ENCODE measurements around the gene TRAF3.

TRAF3 gene

GRCh38 chr14:102911541-102911951, 134.3 kb downstream of the TRAF3 start:
- no peak for FAIRE-seq

DNA sequence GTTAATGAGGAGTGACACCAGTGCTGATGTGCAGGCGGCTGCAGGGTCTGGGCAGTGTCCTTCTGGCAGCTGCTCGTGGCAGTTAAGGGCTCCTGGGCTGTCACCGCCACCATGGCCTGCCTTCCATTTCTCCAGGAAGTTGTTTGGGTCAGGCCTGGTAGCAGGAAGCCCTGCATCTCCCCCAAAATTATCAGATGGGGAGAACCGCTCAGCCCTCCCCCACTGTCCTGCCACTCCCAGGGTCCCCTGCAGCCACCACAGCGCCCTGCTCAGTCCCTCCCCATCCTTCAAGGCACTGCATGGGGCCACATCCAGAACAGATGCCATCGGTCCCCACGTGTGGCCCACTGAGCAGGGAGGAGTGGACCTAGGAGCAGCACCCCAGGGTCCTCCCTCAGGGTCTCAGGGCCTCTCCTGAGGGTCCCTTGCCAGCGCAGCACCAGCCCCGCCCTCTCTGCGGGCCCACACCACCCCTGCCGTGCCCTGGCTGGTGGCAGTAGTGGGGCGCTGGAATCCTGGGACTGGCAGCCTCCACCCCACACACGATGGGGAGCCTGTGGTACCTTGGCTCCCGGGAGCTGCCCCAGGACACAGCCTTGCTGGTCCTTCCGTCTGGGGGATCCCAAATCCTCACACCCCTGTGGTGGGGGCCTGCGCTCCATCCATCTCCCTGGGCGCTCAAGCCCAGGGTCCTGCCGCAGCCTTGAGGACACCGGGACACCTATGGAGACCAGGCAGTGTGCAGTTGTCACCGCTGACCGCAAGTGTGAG, 134.9 kb downstream of the TRAF3 start:
- no peak for FAIRE-seq

DNA sequence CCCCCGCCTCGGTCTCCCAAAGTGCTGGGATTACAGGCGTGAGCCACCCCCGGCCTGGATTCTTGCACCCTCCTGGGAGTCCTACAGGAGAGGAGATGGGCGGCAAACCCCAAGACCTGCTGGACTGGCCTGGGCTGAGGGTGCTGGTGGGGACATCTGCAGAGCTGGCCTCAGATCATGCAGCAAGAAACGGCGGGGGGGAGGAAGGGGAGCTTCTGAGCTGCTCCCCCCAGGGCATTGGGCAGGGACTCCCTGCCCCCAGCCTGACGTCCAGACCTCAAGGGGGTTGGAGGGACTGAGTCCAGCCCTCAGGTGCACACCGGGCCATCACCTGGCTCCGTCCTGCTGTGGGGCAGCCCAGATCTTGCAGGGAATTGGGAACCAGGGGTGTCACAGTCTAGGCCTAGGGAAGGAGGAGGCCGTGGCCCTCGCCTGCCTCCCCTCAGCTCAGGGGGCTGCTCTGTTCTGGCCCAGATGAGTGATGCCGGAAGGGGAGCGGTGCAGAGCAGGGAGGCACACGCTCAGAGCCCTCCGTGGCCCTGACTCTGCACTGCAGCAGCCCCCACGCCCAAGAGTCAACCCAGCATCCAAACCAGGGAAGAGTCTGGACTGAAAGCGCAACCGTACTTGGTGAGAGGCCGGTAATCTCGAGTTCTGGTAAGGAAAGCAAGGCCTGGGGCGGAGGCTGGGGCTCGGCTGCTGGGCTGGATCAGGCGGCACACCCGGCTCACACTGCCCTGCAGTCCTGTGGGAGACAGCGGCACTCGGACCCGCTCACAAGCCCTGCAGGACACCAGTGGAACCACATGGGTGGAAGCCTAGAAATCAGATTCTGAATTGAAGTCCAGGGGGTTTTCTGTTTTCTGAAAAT, 136.3 kb downstream of the TRAF3 start:
- FAIRE-seq = no peak

DNA sequence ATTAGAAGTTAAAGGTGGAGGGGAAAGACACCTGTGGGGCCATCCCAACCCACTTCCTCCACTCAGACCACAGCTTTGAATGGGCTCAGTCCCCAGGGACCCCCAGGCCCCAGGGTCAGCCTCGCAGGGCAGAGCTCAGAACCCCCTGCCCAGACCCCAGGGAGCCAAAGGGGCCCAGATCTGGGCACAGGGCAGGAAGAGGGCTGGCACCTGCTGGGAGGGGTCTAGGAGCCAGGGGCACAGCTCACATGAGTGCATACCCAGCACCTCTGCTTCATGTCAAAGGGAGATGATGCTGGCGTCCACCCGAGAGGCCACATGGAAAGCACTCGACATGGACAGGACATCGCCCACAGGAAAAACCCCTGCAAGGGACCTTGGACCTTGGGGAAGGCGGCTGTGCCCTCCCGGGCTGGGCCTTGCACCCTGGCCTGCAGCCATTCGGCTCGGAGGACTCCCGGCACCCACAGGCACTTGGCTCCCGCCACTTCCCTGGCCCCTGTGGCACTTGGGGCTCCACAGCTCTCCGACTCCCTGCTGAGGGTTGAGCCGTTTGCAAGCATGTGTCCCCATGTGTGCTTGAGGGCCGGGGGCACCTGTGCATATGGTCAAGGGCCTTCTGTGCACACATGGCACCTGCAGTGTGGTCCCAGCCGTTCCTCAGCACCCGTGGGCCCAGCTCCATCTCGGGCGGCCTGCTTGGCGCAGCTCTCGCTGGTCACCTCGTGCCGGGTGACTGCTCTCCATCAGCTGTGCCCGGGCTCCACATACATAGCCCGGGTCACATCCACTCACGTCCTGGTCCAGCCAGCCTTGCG, 137.4 kb downstream of the TRAF3 start:
- FAIRE-seq = no peak

DNA sequence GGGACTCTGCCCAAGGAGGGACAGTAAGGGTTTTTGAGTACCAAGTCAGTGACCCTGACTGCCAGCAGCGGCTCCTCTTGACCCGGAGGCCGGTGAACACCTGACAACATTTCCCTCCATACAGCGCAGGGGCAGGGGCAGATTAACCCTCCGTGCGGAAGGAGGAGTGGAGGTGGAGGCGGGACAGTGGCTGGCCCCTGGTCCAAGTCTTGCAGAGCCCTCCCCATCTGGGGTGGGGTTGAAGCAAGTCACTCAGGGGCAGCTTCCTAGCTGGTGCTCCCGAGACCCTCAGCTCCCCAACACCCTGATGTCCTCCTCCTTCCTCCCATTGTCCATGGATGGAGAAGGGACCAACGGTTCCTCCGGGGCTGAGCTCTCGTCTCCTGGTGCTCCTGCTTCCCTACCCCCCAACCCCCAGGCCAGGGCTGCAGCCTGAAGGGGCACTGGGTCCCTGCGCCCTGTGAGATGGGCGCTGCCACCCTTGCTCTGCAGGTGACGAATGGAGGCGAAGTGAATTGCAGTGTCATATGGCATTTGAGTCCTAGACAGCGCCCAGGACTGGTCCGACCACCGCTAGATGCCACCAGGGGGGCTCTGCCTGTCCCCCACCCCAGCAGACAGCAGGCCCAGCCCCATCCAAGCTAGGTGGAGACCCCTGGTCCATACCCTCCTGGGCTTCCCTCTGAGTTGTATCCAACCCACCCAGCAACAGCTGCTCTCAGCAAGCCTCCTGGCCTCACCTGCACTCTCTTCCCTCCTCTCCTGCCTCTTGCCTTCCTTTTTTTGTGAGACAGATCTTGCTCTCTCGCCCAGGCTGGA, 138.3 kb downstream of the TRAF3 start:
- FAIRE-seq = no peak

GRCh38 chr14:102916347-102917055, 139.3 kb downstream of the TRAF3 start:
- no peak for FAIRE-seq

DNA sequence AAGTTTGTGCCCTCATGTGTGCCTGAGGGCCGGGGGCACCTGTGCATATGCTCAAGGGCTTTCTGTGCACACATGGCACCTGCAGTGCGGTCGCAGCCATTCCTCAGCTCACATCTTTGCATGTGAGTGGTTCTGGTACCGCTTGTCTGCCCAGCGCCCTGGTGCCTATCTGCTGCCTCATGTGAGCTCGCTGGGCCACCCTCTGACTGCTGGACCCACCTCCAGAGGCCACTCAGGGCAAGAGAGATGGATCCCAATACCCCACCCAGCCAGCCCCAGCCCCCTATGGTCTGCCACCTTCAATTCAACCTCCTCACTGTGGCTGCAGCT, 139.8 kb downstream of the TRAF3 start:
- no peak for FAIRE-seq

DNA sequence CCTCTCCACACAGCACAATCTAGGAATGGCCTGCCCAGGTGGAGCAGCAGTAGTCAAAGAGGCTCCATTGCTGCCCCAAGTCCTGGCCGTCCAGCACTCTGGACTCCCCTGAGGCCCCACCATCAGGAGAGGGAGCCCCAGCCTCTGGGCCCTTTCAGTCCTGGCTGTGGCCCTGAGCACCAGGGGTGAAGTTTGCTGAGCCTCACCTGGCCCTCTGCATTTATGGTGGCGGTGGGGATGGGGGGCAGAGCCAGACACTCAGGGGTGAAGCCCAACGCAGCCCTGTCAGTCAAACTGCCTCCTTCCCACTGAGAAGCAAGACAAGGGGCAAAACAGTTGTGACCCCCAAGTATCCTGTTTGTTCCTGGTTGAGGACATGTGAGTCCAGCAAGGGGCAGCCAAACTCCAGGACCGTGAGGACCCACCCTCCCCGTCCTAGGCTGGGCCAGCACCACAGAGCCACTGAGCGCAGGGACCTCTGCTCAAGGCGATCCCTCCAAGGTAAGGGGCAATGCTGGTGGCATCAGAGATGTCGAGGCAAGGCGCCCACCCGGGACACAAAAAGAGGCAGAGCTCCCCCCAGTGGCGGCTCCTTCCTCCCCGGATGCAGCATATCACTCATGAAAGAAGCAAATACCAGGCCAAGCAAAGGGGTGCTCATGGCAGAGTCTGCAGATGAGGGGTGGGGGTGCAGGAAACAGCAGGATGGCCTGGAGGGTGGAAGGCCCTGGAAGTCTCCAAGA, 140.4 kb downstream of the TRAF3 start:
- no peak for FAIRE-seq

GRCh38 chr14:102918438-102918837, 141.2 kb downstream of the TRAF3 start:
- no peak for FAIRE-seq

GRCh38 chr14:102920273-102920997, 143.2 kb downstream of the TRAF3 start:
- no peak for FAIRE-seq

- no peak for FAIRE-seq
Observed at GRCh38 chr14:102920998-102921304, 143.7 kb downstream of the TRAF3 start.

DNA sequence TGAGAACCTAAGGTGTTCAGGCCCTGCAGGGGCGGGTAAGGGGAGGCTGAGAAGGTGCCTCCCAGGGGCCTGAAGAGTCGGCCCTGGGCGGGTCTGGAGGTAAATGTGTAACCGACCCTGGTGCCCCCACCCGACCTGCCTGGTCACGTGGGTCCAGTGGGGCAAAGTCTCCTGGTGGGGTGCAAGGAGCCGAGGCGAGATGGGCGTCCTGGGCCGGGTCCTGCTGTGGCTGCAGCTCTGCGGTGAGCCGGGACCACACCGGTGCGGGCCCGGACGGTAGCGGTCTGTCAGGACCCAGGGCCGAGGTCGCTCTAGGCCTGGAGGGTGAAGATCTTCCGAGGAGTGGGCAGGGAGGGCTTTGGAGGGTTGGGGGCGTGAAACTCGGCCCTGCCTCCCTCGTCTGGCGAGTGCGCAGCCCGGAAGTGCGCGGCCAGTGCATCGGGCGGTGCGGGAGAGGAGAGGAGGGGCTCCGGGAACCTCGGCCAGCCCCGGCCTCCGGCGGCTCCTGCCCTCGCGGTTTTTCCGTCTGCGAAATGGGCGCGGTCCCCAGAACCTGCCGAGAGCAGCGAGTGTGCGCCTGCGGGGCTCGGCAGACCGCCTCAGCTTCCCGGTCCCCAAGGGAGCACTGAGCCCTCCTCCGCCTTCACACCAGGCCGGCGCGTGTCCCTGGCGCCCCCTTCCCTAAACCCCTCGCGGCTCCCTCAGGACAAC, 145.4 kb downstream of the TRAF3 start, which contains the start of gene AMN:
TSS of gene AMN (plus strand) at position 174 of the 711 bp plus-strand sequence. CDS start at position 200, 26 bp downstream.
- FAIRE-seq = no peak

DNA sequence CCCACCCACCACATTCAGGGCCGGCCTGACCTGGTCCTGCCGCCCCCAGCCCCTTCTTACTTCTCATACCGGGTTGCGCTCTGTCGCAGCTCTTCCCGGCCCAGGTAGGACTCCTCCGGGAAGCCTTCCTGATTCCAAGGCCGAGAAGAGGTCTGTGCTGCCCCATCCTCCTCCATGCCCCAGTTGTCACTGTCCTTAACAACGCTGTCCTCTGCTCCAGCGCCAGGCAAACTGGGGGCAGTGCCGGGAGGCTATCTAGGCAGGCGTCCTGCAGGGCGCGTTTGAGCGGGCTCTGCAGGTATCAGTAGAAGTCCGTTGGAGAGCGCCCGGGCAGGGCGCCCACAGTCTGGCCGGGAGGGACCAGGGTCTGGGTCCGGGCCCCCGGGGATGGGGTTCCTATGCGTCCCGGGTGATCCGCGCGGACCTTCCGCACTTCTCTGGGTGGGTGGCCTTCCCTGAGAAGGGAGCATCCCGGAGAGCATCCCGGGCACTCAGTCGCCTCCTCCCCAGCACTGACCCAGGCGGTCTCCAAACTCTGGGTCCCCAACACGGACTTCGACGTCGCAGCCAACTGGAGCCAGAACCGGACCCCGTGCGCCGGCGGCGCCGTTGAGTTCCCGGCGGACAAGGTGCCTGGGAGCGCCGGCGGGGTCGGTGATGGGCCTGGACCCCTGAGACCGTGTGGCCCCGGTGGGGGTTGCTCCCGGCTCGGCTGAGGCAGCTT, 146.1 kb downstream of the TRAF3 start:
- FAIRE-seq = no peak

DNA sequence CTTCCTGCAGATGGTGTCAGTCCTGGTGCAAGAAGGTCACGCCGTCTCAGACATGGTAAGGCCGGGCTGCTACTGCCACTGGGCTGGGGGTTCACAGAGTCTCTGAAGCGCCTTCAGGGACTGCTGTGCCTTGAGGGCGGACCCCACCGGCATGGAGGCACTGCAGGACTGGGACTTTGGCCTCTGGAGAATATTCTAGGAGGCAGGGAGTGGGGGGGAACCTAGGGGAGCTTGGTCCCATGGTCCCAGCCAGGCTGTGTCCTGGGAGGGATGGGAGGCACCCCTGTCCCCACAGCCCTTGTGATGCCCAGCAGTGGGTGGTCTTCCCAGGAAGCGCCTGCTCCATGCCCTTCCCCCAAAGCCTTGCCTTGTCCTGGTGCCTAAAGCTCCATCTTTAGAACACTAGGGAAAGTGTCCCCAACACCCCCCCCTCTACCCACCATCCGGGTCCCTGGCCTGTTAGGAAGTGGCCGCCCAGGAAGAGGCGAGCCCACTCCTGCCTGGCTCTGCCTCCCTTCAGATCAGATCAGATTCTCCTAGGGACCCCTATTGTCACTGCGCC, 146.8 kb downstream of the TRAF3 start:
- FAIRE-seq = no peak

DNA sequence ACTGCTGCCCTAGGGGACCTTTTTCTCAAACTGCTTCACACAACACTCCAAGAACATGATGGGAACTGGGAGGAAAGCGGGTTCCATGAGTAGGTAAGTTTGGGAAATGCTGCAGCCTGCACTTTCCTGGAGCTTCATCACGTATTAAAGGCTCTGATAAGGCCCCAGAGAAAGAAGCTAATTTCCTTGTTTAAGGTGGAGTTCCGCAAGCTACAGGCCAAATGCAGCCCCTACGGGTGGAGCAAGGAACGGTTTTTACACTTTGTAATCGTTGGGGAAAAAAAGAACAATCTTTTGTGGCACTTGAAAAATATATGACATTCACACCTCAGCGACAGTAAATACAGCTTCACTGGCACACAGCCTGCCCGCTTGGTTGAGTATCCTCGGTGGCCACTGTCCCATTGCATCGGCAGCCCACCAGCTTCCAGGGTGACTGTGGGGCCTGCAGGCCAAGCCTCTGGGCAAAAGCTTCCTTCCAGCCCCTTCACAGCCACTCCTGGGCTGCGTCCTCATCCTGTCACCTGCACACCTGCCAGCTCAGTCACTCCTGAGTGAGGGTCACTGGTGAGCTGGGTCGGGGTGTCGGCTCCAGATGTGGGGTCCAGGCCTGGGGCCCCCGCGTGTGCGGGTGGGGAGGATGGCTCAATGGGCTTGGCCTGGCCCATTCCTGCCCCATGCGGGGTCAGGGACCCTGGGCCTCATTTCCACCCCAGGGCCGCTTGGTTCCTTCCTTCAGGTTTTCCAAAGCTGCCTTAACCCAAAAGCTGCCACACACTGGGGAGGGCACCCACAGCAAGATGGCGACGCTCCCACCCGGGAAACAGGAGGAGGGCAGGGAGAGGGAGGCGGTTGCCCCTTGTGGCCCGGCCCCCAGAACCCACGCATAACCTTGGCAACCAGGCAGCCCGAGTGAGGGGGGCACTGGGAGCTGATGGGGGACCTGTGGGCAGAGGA, 147.7 kb downstream of the TRAF3 start:
- FAIRE-seq = no peak

DNA sequence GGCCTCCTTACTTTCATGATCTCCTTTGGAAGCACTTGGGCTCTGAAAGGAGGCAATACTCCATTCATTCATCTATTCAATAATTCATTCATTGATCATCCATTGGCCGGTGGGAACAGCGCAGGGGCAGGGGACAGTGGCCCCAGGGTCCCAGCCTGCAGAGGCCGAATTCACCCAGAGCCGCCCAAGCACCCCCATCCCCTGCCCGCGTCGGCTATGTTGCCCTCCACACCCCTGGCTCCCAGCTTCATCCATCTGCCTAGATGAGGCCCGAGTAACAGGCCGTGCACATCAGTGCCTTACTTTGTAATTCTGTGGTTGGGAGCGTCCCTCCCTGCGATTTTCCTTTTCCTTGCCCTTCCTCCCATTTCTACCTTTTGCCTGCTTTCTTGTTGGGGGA, 148.4 kb downstream of the TRAF3 start:
- FAIRE-seq = no peak

DNA sequence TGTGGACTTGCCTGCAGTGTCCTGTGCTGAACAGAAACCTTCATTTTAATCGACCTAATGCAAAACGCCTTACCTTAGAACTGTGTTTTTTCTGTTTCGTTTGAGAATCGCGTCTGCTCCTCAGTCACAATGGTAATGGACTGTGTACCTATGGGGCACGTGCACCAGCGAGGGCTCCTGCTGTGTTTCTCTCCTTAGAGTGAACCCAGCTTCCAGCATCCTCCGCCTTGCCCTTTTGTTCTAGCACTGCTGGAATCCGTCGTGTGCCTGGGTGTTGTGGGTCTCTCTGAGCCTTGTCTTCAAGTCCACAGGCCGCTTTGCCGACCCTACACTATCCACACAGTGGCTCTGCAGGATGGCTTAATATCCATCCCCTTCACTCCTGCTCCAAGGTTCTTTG, 148.9 kb downstream of the TRAF3 start:
- no peak for FAIRE-seq
